Suprapubic skin (tissue), 4 donors: Measurements from ENCODE around the gene PAPOLG.

Experiments used
- CTCF ChIP-seq, 2 donors: fragments of 200-600 bp in 1 of 2; fragments of 450-650 bp in 1 of 2; sonication (generic) in 1 of 2; IDR thresholded peaks; one replicate each; pipeline ENCODE4 v1.5.1; 2016 to 2019; ENCODE audit warnings: antibody characterized with exemption in 2 of 2, mild to moderate bottlenecking in 1 of 2, moderate library complexity in 1 of 2
- EP300 ChIP-seq: sonication (generic); formaldehyde crosslinking; IDR thresholded peaks from one replicate; pipeline ENCODE4 v1.6.1; 2017; ENCODE audit warnings: antibody characterized with exemption
- POLR2AphosphoS5 ChIP-seq, 3 donors: sonication (generic); formaldehyde crosslinking; IDR thresholded peaks; one replicate each; pipeline ENCODE4 v1.6.1; 2017; ENCODE audit warnings: antibody characterized with exemption in 3 of 3

GRCh38 chr2:60759654-60760053, 3.6 kb downstream of the PAPOLG start:
- TF ChIP-seq CTCF (IDR thresholded peaks at IDR 0.05): no peak
- TF ChIP-seq POLR2AphosphoS5 (IDR thresholded peaks at IDR 0.05): no peak
- no peak for TF ChIP-seq EP300
